Measurements from ENCODE around the gene CFAP20DC.
"Not testable (repeated sequence)": the region's sequence is repeated elsewhere in the genome, so short reads cannot be mapped to it uniquely, and the experiment has no call there.

CFAP20DC gene

DNA sequence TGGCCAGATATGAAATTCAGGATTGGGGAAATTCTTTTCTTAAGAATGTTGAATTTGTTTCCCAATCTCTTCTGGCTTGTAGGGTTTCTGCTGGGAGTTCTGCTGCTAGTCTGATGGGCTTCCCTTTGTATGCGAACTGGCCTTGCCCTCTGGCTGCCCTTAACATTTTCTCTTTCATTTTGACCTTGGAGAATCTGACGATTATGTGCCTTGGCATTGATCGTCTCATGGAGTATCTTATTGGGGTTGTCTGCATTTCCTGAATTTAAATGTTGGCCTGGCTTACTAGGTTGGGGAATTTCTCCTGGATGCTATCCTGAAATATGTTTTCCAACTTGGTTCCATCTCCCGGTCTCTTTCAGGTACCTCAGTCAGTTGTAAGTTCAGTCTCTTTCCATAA is 152.2 kb downstream of the CFAP20DC start:
- TF ChIP-seq, protein P1, sequence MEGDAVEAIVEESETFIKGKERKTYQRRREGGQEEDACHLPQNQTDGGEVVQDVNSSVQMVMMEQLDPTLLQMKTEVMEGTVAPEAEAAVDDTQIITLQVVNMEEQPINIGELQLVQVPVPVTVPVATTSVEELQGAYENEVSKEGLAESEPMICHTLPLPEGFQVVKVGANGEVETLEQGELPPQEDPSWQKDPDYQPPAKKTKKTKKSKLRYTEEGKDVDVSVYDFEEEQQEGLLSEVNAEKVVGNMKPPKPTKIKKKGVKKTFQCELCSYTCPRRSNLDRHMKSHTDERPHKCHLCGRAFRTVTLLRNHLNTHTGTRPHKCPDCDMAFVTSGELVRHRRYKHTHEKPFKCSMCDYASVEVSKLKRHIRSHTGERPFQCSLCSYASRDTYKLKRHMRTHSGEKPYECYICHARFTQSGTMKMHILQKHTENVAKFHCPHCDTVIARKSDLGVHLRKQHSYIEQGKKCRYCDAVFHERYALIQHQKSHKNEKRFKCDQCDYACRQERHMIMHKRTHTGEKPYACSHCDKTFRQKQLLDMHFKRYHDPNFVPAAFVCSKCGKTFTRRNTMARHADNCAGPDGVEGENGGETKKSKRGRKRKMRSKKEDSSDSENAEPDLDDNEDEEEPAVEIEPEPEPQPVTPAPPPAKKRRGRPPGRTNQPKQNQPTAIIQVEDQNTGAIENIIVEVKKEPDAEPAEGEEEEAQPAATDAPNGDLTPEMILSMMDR (IDR thresholded peaks at IDR 0.05; ENCODE audit: extremely low read depth, missing control alignments) = no peak
- no peak for DNase-seq (ENCODE audit: low spot score)

DNA sequence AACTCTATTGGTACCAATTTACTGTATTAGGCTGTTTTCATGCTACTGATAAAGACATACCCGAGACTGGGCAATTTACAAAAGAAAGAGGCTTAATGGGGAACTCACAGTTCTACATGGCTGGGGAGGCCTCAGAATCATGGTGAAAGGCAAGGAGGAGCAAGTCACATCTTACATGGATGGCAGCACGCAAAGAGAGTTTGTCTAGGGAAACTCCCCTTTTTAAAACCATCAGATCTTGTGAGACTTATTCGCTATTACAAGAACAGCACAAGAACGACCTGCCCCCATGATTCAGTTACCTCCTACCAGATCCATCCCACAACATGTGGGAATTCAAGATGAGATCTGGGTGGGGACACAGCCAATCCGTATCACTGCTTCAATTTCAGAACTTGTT is 154.1 kb downstream of the CFAP20DC start:
- not testable (repeated sequence) for DNase-seq (ENCODE audit: low spot score)

DNA sequence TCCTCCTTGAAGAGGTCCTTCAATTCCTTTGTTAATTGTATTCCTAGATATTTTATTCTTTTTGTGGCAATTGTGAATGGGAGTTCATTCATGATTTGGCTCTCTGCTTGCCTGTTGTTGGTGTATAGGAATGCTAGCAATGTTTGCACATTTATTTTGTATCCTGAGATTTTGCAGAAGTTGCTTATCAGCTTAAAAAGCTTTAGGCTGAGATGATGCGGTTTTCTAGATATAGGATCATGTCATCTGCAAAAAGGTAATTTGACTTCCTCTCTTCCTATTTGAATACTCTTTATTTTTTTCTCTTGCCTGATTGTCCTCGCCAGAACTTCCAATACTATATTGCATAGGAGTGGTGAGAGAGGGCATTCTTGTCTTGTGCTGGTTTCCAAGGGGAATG is 157.3 kb downstream of the CFAP20DC start:
- not testable (repeated sequence) for DNase-seq (ENCODE audit: low spot score)

DNA sequence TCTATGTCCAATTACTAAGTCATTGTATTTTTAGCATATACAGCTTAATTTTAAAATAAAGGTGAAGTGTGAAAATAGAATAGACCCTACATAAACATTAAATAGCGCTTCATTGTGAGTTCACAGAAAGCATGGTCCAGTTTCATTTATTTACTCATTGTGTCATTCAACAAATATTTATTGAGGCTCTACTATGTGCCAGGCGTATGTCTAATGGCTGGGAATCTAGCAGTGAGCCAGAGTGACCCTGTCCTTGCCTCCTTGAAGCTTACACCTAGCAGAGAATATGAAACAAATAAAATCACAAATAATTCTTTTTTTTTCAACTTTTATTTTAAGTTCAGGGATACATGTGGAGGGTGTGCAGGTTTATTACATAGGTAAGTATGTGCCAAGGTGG is 161.7 kb downstream of the CFAP20DC start:
- TF ChIP-seq, protein P1 (IDR thresholded peaks at IDR 0.05; ENCODE audit: extremely low read depth, missing control alignments) = no peak
- DNase-seq (ENCODE audit: low spot score) = no peak

DNA sequence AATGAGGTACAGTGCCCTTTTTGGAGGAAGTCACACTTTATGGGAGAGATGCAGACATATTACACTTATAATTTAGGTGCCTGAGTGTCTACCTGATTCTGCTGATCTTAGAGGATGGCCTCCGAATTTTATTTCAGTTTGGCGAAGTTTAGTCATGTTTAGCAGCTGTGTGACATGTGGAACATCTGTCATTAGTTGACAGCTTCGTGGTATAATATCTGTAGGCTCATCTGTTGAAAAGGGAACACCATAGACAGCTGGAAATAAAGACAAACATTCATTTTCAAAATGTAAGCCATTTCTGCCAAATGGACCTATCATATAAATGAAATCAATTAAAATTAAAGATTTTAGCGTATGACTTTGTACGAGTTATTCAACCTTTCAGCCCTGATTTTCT is 165.4 kb downstream of the CFAP20DC start:
- TF ChIP-seq, protein P1 (IDR thresholded peaks at IDR 0.05; ENCODE audit: extremely low read depth, missing control alignments) = no peak
- no peak for DNase-seq (ENCODE audit: low spot score)

DNA sequence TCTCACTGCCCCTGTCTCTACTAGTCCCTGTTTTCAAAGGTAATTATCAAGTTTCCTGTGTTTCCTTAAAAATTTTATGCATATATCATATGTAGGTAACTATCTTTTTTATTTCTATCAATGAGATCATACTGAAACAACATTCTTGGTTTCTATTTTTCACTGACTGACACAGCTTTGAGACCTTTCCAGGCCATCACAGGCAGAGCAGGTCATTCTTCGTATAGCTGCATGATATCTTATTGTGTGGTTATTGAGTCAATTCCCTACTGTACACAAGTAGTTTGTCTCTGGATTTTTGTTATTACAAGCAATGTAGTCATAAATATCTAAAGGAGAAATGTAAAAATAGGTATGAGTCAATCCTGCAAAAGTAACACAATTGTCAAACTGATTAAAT is 169.6 kb downstream of the CFAP20DC start:
- TF ChIP-seq, protein P1 (IDR thresholded peaks at IDR 0.05; ENCODE audit: extremely low read depth, missing control alignments) = no peak
- no peak for DNase-seq (ENCODE audit: low spot score)

DNA sequence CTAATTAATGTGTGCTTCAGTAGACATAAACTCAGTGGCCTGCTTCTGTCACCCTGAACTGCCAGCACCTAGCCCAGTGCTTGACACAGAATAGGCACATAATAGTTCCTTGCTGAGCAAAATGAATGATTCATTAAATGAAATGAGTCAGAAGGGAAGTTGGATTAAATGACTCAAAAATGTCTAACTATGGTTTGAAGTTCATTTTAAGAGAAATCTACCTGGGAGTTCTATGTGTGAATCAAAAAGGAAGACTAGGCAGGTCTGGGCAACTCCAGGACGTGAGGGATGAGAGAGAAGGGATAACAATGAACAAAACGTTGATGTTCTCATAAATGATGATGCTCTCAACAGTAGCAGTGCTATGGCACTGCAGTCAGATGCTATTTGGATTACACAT is 175.0 kb downstream of the CFAP20DC start:
- peak; percentile 21 for DNase-seq (ENCODE audit: low spot score)
- TF ChIP-seq, protein P1 (IDR thresholded peaks at IDR 0.05; ENCODE audit: extremely low read depth, missing control alignments) = no peak

DNA sequence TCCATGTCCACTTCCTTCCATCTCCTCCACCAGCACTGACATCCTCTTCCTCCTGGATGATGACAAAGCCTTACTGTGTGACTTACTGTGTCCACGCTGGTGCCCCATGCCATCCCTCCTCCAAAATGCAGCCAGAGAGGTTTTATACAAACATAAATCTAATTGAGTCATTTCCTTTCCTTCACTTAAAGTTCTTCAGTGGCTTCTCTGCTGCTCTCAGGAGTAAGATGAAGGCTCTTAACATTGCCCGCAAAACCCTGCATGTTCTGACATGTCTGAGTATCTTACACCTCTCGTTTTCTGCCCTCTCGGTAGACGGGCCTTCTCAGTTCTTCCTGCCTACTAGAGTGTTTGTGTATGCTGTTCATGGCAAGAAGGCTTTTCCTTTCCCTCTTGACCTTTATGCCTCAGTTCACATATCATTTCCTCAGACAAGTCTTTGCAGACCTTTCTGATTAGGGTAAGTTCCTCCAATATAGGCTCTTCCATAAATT is 175.5 kb downstream of the CFAP20DC start:
- TF ChIP-seq, protein P1 (IDR thresholded peaks at IDR 0.05; ENCODE audit: extremely low read depth, missing control alignments) = no peak
- DNase-seq (ENCODE audit: low spot score) = no peak

Measured in GM20000 (cell line).